Panc1 (cell line): ENCODE results near the gene SNAP25.

ENCODE experiments used
- POLR2AphosphoS5 ChIP-seq: IDR thresholded peaks from 2 replicates; pipeline ENCODE4 v1.6.1; 2012; ENCODE audit warnings: mild to moderate bottlenecking, low read depth, low read length, moderate library complexity
- REST ChIP-seq, 2 experiments: IDR thresholded peaks; 2 replicates each; pipeline ENCODE4 v1.6.1; 2011 to 2012; ENCODE audit warnings: low read depth in 2 of 2, control low read depth in 1 of 2, low read length in 1 of 2, mild to moderate bottlenecking in 1 of 2, moderate library complexity in 1 of 2; ENCODE audit not compliant: insufficient read depth in 1 of 2
- TF ChIP-seq, protein P1 (sequence below): fragments of 450-650 bp; IDR thresholded peaks from 2 replicates; pipeline ENCODE4 v1.5.1; 2017; ENCODE audit warnings: mild to moderate bottlenecking

DNA sequence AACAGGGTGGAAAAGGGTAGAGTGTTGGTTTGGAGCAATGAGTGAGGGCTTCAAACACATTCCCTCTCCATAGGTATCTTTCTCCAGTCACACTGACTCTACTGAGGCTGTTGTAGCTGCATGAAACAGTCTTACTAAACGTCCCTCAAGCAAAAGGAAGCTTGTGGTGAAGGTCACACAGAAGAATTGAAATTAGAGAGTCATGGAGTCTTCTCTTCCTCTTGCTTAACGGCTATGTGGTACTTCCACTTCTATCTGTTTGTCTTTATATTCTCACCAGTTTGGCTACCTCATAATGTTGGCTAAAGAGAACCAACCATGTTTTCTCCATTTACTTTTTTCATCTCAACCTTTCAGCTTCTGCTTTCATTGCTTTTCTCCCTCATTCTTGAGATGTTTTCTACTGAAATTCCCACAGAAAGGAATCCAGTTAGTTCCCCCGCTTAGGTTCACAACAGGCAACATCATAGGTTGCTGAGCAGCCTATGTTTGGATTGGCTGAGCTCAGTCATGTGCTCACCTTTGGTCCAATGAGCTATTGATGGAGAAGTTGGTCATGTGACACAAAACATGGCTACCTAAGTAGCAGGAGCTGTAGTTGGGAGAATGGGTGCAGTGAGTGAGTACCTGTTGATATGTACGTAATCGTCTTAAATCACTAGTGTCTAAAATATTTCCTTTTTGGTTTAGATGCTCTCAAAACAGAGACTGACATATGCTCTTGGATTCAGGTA, 99.8 kb downstream of the SNAP25 start:
- TF ChIP-seq, protein P1, sequence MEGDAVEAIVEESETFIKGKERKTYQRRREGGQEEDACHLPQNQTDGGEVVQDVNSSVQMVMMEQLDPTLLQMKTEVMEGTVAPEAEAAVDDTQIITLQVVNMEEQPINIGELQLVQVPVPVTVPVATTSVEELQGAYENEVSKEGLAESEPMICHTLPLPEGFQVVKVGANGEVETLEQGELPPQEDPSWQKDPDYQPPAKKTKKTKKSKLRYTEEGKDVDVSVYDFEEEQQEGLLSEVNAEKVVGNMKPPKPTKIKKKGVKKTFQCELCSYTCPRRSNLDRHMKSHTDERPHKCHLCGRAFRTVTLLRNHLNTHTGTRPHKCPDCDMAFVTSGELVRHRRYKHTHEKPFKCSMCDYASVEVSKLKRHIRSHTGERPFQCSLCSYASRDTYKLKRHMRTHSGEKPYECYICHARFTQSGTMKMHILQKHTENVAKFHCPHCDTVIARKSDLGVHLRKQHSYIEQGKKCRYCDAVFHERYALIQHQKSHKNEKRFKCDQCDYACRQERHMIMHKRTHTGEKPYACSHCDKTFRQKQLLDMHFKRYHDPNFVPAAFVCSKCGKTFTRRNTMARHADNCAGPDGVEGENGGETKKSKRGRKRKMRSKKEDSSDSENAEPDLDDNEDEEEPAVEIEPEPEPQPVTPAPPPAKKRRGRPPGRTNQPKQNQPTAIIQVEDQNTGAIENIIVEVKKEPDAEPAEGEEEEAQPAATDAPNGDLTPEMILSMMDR, result no peak
- TF ChIP-seq POLR2AphosphoS5 (no peak), REST (IDR thresholded peaks at IDR 0.05; ENCODE audit: insufficient read depth in 1 of 2, low read depth in 2 of 2, low read length in 1 of 2) (no peak)
